PC-9 (cell line): ENCODE results near the gene GRIN2D. TPM values are rescaled to one million over a fixed set of nuclear protein-coding genes. Genes with fewer than 3 reads are reported as not detected.

Source experiments
- BruUV-seq: library from RNA; stranded (reverse); fragments of 400-500 nt; replicated peaks from 2 replicates; lab custom pipeline; 2021; lab: Mats Ljungman, UMichigan
- CTCF ChIA-PET: fragments of 300-600 bp; sonication (Branson Sonifier 250); formaldehyde crosslinking; loops from one replicate; lab custom pipeline; 2022; ENCODE audit warnings: antibody characterized with exemption; lab: Charles Lee
- POLR2A ChIA-PET: fragments of 300-600 bp; sonication (Branson Sonifier 250); formaldehyde crosslinking; loops from one replicate; lab custom pipeline; 2022; ENCODE audit warnings: antibody characterized with exemption; ENCODE audit not compliant: unreplicated experiment; lab: Charles Lee
- DNase-seq, 2 experiments: peaks; one replicate each; pipeline versions ENCODE4 v3.0.0 to v3.0.0-alpha.2; 2015 to 2022; ENCODE audit warnings: mixed read lengths in 1 of 2
- H2AFZ ChIP-seq: fragments of 200-600 bp; sonication (generic); 2 replicates; pipeline ENCODE4 v1.8.1; 2017; ENCODE audit warnings: antibody characterized with exemption
- H3F3A ChIP-seq: fragments of 200-600 bp; sonication (generic); 2 replicates; pipeline ENCODE4 v1.8.1; 2017; ENCODE audit warnings: antibody characterized with exemption, mild to moderate bottlenecking, low read depth; ENCODE audit not compliant: insufficient read depth
- H3K27ac ChIP-seq: fragments of 200-600 bp; sonication (generic); 2 replicates; pipeline ENCODE4 v1.6.1; 2016; ENCODE audit warnings: mixed run types
- H3K27me3 ChIP-seq: fragments of 200-600 bp; sonication (generic); 2 replicates; pipeline ENCODE4 v1.6.1; 2016; ENCODE audit warnings: low read depth, mixed run types; ENCODE audit not compliant: insufficient read depth
- H3K36me3 ChIP-seq: fragments of 200-600 bp; sonication (generic); 2 replicates; pipeline ENCODE4 v1.6.1; 2016; ENCODE audit warnings: low read depth, mixed run types
- H3K4me1 ChIP-seq: fragments of 200-600 bp; sonication (generic); replicated peaks from 2 replicates; pipeline ENCODE4 v1.6.1; 2016; ENCODE audit warnings: mixed run types; ENCODE audit not compliant: insufficient read depth
- H3K4me2 ChIP-seq: fragments of 200-600 bp; sonication (generic); 2 replicates; pipeline ENCODE4 v1.6.1; 2017; ENCODE audit warnings: mixed run types
- H3K4me3 ChIP-seq: fragments of 200-600 bp; sonication (generic); 2 replicates; pipeline ENCODE4 v1.6.1; 2016; ENCODE audit warnings: mixed run types
- H3K79me2 ChIP-seq: fragments of 200-600 bp; sonication (generic); 2 replicates; pipeline ENCODE4 v1.6.1; 2017; ENCODE audit warnings: low read depth, mixed run types
- H3K9me2 ChIP-seq: fragments of 200-600 bp; sonication (generic); 2 replicates; pipeline ENCODE4 v1.8.1; 2017; ENCODE audit warnings: mild to moderate bottlenecking; ENCODE audit not compliant: insufficient read depth
- H3K9me3 ChIP-seq: fragments of 200-600 bp; sonication (generic); 2 replicates; pipeline ENCODE4 v1.8.1; 2016; ENCODE audit warnings: low read depth; ENCODE audit not compliant: insufficient read depth
- H4K20me1 ChIP-seq: fragments of 200-600 bp; sonication (generic); 2 replicates; pipeline ENCODE4 v1.8.1; 2017; ENCODE audit not compliant: insufficient read depth
- CTCF ChIP-seq: fragments of 200-600 bp; sonication (generic); conservative IDR thresholded peaks from 2 replicates; pipeline ENCODE4 v1.6.1; 2017; ENCODE audit warnings: mixed run types, antibody characterized with exemption, mild to moderate bottlenecking, moderate library complexity
- EZH2 ChIP-seq: fragments of 200-600 bp; sonication (generic); IDR thresholded peaks from 2 replicates; pipeline ENCODE4 v1.8.0; 2017; ENCODE audit warnings: antibody characterized with exemption, low read depth
- intact Hi-C: fragments of 100-400 bp; cut with micrococcal nuclease; formaldehyde crosslinking; loops from one replicate; pipeline ENCODE4 v1.10.0; 2022; ENCODE audit not compliant: unreplicated experiment
- total RNA-seq: library from RNA; stranded (reverse); gene quantifications from 2 replicates; pipeline ENCODE4 v1.2.3, GENCODE V29; 2021

GRIN2D gene
- total RNA-seq, 1 experiment from 2014 or later, result 3.8 TPM

DNA sequence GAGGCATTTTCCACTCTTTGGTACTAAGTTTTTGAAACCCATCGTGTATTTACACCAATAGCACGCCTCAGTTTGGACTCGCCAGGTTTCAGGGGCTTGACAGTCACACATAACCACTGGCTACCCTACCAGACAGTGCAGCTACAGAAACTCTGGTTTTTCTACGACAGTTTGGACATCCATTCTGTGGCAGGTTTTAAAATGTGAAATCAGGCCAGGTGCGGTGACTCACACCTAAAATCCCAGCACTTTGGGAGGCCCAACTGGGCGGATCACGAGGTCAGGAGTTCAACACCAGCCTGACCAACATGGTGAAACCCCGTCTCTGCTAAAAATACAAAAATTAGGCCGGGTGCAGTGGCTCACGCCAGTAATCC, 15.3 kb upstream of the GRIN2D start:
- Histone ChIP-seq H3K4me2 (no peak overlapping the region), H3K4me3 (no peak overlapping the region), H3K27ac (no peak overlapping the region), H3K79me2 (no peaks in the 10 kb centered on the region), H3K9me2 (no peaks in the 10 kb centered on the region), H3K4me1 (0 out of 2 replicates have a peak, but pooled peaks cover 7% of the 10 kb centered on the region), H3F3A (peaks cover 25% of the 10 kb centered on the region; the same call in 1 of the 2 replicates), H4K20me1 (no peaks in the 10 kb centered on the region), H3K36me3 (peaks cover 3% of the 10 kb centered on the region; the same call in 1 of the 2 replicates), H3K9me3 (no peaks in the 10 kb centered on the region), H2AFZ (no peak overlapping the region), H3K27me3 (no peaks in the 10 kb centered on the region)
- no peak for DNase-seq
- intact Hi-C loops, result no loop called here
- TF ChIP-seq CTCF, result no peak
- no peak for TF ChIP-seq EZH2
- POLR2A ChIA-PET, result interaction anchor here (0.6 to 0.7 kb wide), 2 partner anchors 16 to 206 kb away, joined by 4 to 8 read pairs; no protein-coding TSS in a partner anchor
- BruUV-seq, result no TSS peak
- CTCF ChIA-PET, result no interaction called here

DNA sequence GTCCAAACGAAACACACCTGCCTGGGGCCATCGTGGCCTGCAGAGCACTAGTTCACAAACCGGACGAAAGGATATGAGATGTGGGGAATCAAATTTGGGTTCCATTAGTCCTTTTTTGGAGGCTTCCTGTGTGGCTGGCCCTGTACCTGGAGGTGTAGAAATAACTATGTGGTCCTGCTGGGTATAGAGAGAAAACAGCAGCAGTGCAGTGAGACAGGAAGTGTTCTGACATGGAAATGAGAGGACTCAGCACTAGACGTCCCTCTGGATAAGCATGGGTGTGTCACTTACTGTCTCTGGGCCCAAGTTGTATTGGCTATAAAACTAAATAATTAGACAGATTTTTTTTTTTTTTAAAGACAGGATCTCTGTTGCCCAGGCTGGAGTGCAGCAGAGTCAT, 14.4 kb upstream of the GRIN2D start:
- H4K20me1 ChIP-seq, result no peaks in the 10 kb centered on the region
- H3F3A ChIP-seq, result peaks cover 34% of the 10 kb centered on the region; the same call in 1 of the 2 replicates
- no peak overlapping the region for H2AFZ ChIP-seq
- H3K4me3 ChIP-seq, result no peak overlapping the region
- no peaks in the 10 kb centered on the region for H3K79me2 ChIP-seq
- TF ChIP-seq EZH2, result no peak
- POLR2A ChIA-PET, result no interaction called here
- CTCF ChIA-PET, result interaction anchor here (0.6 kb wide), 1 partner anchor 362 kb away, joined by 6 read pairs; no protein-coding TSS in a partner anchor
- H3K27ac ChIP-seq, result no peak overlapping the region
- no peak for DNase-seq
- no TSS peak for BruUV-seq
- no peaks in the 10 kb centered on the region for H3K9me3 ChIP-seq
- intact Hi-C loops, result no loop called here
- no peak overlapping the region for H3K4me2 ChIP-seq
- peaks cover 9% of the 10 kb centered on the region for H3K36me3 ChIP-seq
- no peaks in the 10 kb centered on the region for H3K27me3 ChIP-seq
- H3K9me2 ChIP-seq, result no peaks in the 10 kb centered on the region
- H3K4me1 ChIP-seq, result 0 out of 2 replicates have a peak, but pooled peaks cover 7% of the 10 kb centered on the region

DNA sequence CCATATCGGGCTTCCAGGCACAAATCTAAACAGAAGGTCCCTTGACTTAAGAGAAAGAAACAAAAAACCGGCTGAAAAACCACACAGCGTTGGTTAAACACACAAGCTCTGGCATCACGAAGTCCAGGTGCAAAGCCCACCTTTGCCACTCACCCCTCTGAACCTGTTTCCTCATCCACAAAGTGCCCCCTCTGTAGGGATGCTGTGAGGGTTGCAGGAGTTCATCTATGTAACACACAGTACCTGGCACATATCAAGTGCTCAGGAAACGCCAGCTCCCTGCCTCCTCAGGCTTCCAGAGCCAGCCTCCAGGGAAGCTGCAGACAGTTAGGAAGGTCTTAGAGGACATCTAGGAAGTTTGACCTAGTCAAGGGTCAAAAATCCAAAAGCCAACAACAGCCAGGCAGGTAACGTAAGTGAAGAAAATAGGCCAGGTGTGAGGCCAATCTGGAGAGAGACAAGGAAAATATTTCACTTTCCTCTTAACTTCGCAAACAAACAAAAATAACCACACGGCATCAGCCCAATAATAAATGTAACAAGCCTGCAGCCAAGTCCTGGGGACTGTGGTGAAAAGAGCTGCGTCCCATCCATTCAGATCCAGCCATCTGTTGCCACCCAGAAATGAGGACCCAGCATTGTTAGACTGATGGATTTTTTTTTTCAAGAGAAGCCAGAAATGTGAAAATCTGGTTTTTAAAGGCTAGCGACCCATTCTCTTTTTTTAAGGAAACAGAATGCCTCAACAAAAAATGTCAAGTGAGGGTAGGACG, 12.1 kb upstream of the GRIN2D start:
- ChIA-PET CTCF (interaction anchor here (0.5 kb wide), 1 partner anchor 27 kb away, joined by 6 read pairs; no protein-coding TSS in a partner anchor), POLR2A (interaction anchor here (0.6 kb wide), 1 partner anchor 49 kb away, joined by 4 read pairs; no protein-coding TSS in a partner anchor)
- Histone ChIP-seq H3K27ac (no peak overlapping the region), H3F3A (peaks cover 44% of the 10 kb centered on the region; the same call in 1 of the 2 replicates), H3K79me2 (no peaks in the 10 kb centered on the region), H3K4me3 (no peak overlapping the region), H3K4me2 (no peak overlapping the region), H3K9me2 (no peaks in the 10 kb centered on the region), H3K36me3 (peaks cover 20% of the 10 kb centered on the region), H2AFZ (no peak overlapping the region), H3K9me3 (no peaks in the 10 kb centered on the region), H3K27me3 (no peaks in the 10 kb centered on the region), H4K20me1 (peaks cover 8% of the 10 kb centered on the region), H3K4me1 (0 out of 2 replicates have a peak, but pooled peaks cover 7% of the 10 kb centered on the region)
- DNase-seq, result no peak
- intact Hi-C loops, result no loop called here
- TF ChIP-seq CTCF (no peak), EZH2 (no peak)
- no TSS peak for BruUV-seq
